Measurements from ENCODE around the gene SHMT2. TPM values are rescaled to one million over a fixed set of nuclear protein-coding genes. Genes with fewer than 3 reads are reported as not detected.

SHMT2 gene
- total and polyA plus RNA-seq, 9 of the 15 experiments (the other 6 are each of a cell fraction or from before 2014, with no cell fraction given) = 46.1 to 319 (median 115) TPM

- TF ChIP-seq MEF2A (IDR thresholded peaks at IDR 0.05; ENCODE audit: control insufficient read depth, low read depth, low read length) (no peak), CEBPG (CRISPR knock-in tag; IDR thresholded peaks at IDR 0.05) (no peak), CEBPG (tag; conservative IDR thresholded peaks at IDR 0.05 in 1 of 2, IDR thresholded peaks at IDR 0.05 in 1 of 2) (no peak), TARDBP (IDR thresholded peaks at IDR 0.05) (no peak)
These were observed 31.9 kb downstream of the SHMT2 start (continued) for GRCh38 chr12:57261428-57261865.

- DNase-seq (ENCODE audit: extremely low read depth in 1 of 4, low spot score in 3 of 4) = no peak
- POLR2A ChIA-PET = interaction anchor here (0.6 to 1.4 kb wide), 3 partner anchors 12 to 192 kb away, joined by 3 to 4 read pairs (median 3); no protein-coding TSS in a partner anchor
- H3K36me3 ChIP-seq (ENCODE audit: control insufficient read depth, insufficient read depth, low read length) = peaks cover 41% of the 10 kb centered on the region
- H3K9ac ChIP-seq (ENCODE audit: insufficient read depth in 1 of 2, low read depth in 2 of 2, low read length in 2 of 2) = no peak overlapping the region
- peaks cover 0 to 3% of the 10 kb centered on the region in 2 experiments; a peak in 2 of 5 replicates for H3K4me1 ChIP-seq (replicated peaks in 1 of 2; ENCODE audit: control insufficient read depth in 2 of 2, insufficient read depth in 2 of 2, low read length in 2 of 2)
- no peak overlapping the region for H3K4me3 ChIP-seq
- in situ Hi-C loops (cut with MboI) = no loop called here
- ATAC-seq = no peak
- no peak overlapping the region for H2AFZ ChIP-seq (ENCODE audit: low read depth, low read length)
- no peaks in the 10 kb centered on the region for H3K27me3 ChIP-seq (ENCODE audit: control insufficient read depth in 2 of 2, insufficient read depth in 2 of 2, low read length in 2 of 2)
- intact Hi-C loops (cut with micrococcal nuclease) = no loop called here
- no TSS peak for BruUV-seq (replicated peaks)
- H4K20me1 ChIP-seq (replicated peaks; ENCODE audit: control insufficient read depth, insufficient read depth, low read length) = no peaks in the 10 kb centered on the region
- 28% methylated on average over 3 of the region's 3 CpGs for WGBS (ENCODE audit: insufficient coverage, low coverage, missing lambda C conversion rate)
- CTCF ChIA-PET (ENCODE audit: low intra/inter-chr PET ratio) = no interaction called here
- no peaks in the 10 kb centered on the region for H3K79me2 ChIP-seq (ENCODE audit: control insufficient read depth, insufficient read depth, low read length)
- H3K27ac ChIP-seq (ENCODE audit: extremely low read depth, low read depth, low read length) = no peak overlapping the region
- no peaks in the 10 kb centered on the region for H3K9me1 ChIP-seq (ENCODE audit: control insufficient read depth, insufficient read depth, low read length)
- no peaks in the 10 kb centered on the region for H3K9me3 ChIP-seq (replicated peaks; ENCODE audit: control insufficient read depth, insufficient read depth, low read depth, low read length)
- no peak overlapping the region for H3K4me2 ChIP-seq (ENCODE audit: insufficient read depth, low read length)
- no peak for FAIRE-seq
- TF ChIP-seq MECOM (CRISPR knock-in tag; IDR thresholded peaks at IDR 0.05) = no peak
- TF ChIP-seq SRSF7 (optimal IDR thresholded peaks at IDR 0.05; ENCODE audit: low read depth, low read length) = no peak
- TF ChIP-seq DPF2 (IDR thresholded peaks at IDR 0.05) = no peak
- TF ChIP-seq, protein P1, sequence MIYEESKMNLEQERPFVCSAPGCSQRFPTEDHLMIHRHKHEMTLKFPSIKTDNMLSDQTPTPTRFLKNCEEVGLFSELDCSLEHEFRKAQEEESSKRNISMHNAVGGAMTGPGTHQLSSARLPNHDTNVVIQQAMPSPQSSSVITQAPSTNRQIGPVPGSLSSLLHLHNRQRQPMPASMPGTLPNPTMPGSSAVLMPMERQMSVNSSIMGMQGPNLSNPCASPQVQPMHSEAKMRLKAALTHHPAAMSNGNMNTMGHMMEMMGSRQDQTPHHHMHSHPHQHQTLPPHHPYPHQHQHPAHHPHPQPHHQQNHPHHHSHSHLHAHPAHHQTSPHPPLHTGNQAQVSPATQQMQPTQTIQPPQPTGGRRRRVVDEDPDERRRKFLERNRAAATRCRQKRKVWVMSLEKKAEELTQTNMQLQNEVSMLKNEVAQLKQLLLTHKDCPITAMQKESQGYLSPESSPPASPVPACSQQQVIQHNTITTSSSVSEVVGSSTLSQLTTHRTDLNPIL (CRISPR knock-in tag; IDR thresholded peaks at IDR 0.05) = no peak
- no peak for TF ChIP-seq ZFP91 (CRISPR knock-in tag; IDR thresholded peaks at IDR 0.05)
- TF ChIP-seq TARDBP (IDR thresholded peaks at IDR 0.05) = no peak
- no peak for TF ChIP-seq GABPB2 (CRISPR knock-in tag; conservative IDR thresholded peaks at IDR 0.05)
- TF ChIP-seq IRF2 (CRISPR knock-in tag; IDR thresholded peaks at IDR 0.05) = no peak
- no peak for TF ChIP-seq IRF9 (tag; IDR thresholded peaks at IDR 0.05)
- TF ChIP-seq MYBL2 (IDR thresholded peaks at IDR 0.05; ENCODE audit: low read depth) = no peak
- TF ChIP-seq MYBL2 (CRISPR knock-in tag; IDR thresholded peaks at IDR 0.05; ENCODE audit: borderline replicate concordance) = no peak
- no peak for TF ChIP-seq RAD21 (CRISPR knock-in tag; conservative IDR thresholded peaks at IDR 0.05 in 1 of 2, IDR thresholded peaks at IDR 0.05 in 1 of 2)
These were observed 32.8 kb downstream of the SHMT2 start for GRCh38 chr12:57262126-57262822.

Data from K562 (cell line).